ENCODE results near the gene MRFAP1L1.

DNA sequence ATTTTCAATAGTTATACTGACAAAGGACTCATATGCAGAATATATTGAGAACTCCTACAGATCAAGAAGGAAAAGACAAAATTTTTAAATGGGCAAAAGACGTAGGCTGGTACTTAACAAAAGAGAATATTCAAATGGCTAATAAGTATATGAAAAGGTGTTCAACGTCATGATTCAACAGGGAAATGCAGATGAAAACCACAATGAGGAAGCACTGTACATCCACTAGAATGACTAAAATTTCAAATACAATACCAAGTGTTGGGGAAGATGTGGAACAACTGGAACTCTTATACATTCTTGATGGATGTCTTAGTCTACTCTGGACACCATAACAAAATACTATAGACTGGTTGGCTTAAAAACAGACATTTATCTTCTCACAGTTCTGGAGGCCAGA is 1.3 kb upstream of the MRFAP1L1 start:
- TF ChIP-seq, protein P1, sequence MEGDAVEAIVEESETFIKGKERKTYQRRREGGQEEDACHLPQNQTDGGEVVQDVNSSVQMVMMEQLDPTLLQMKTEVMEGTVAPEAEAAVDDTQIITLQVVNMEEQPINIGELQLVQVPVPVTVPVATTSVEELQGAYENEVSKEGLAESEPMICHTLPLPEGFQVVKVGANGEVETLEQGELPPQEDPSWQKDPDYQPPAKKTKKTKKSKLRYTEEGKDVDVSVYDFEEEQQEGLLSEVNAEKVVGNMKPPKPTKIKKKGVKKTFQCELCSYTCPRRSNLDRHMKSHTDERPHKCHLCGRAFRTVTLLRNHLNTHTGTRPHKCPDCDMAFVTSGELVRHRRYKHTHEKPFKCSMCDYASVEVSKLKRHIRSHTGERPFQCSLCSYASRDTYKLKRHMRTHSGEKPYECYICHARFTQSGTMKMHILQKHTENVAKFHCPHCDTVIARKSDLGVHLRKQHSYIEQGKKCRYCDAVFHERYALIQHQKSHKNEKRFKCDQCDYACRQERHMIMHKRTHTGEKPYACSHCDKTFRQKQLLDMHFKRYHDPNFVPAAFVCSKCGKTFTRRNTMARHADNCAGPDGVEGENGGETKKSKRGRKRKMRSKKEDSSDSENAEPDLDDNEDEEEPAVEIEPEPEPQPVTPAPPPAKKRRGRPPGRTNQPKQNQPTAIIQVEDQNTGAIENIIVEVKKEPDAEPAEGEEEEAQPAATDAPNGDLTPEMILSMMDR (IDR thresholded peaks at IDR 0.05) = no peak
- no peak for TF ChIP-seq POLR2A (IDR thresholded peaks at IDR 0.05)

Measured in heart left ventricle (tissue), 13 donors.